K562 (cell line): ENCODE data around the gene LTBP4. TPM values are rescaled to one million over a fixed set of nuclear protein-coding genes. Genes with fewer than 3 reads are reported as not detected.

Experiments used
- ATF7 ChIP-seq: fragments of 450-650 bp; IDR thresholded peaks from 2 replicates; pipeline ENCODE4 v1.7.1; 2014; ENCODE audit warnings: mild to moderate bottlenecking, moderate library complexity
- CREB3 ChIP-seq: fragments of 450-650 bp; conservative IDR thresholded peaks from 2 replicates; pipeline ENCODE4 v1.6.1; 2016; ENCODE audit warnings: missing genetic modification characterization, low read depth, mild to moderate bottlenecking, missing compliant biosample characterization, moderate library complexity
- MTF1 ChIP-seq: fragments of 250-450 bp; sonication (Bioruptor Pico); IDR thresholded peaks from 2 replicates; pipeline ENCODE4 v1.9.0; 2021; ENCODE audit warnings: moderate library complexity, mild to moderate bottlenecking, inconsistent platforms, borderline replicate concordance
- PPARD ChIP-seq: fragments of 250-450 bp; sonication (Bioruptor Pico); IDR thresholded peaks from 2 replicates; pipeline ENCODE4 v1.8.0; 2022; ENCODE audit warnings: inconsistent platforms, mild to moderate bottlenecking, moderate library complexity
- RAD51 ChIP-seq: fragments of 450-650 bp; IDR thresholded peaks from 2 replicates; pipeline ENCODE4 v1.7.1; 2016; ENCODE audit warnings: low read depth, mild to moderate bottlenecking, borderline replicate concordance
- XRCC5 ChIP-seq: fragments of 200-400 bp; formaldehyde crosslinking; IDR thresholded peaks from 2 replicates; pipeline ENCODE4 v1.6.1; 2017; ENCODE audit warnings: low read depth, mild to moderate bottlenecking, low read length
- ZEB2 ChIP-seq: fragments of 450-650 bp; IDR thresholded peaks from 2 replicates; pipeline ENCODE4 v1.6.1; 2016
- ZNF12 ChIP-seq: sonication (generic); formaldehyde crosslinking; IDR thresholded peaks from 2 replicates; pipeline ENCODE4 v1.4.0; 2020; ENCODE audit warnings: mild to moderate bottlenecking, missing genetic modification reagents
- polyA plus RNA-seq, 8 experiments: library from polyadenylated mRNA; depleted of rRNA in 4 of 8; stranded (reverse) in 5 of 8; unstranded in 3 of 8; fragments of >200 nt; fragmentation: Nextera tagmentation in 2 of 8; fragmentation: Illumina TruSeq in 1 of 8; extraction: Ambion mirVana in 2 of 8; extraction: Trizol in 1 of 8; gene quantifications; 2 replicates each; pipeline versions ENCODE4 v1.2.1 to v1.2.3, GENCODE V29; 2011 to 2014; ENCODE audit warnings: inconsistent platforms in 1 of 8, missing spikeins in 1 of 8
- total RNA-seq, 7 experiments: library from RNA; depleted of rRNA in 6 of 7; stranded (reverse); fragments of >200 nt in 6 of 7; fragmentation: Illumina TruSeq in 2 of 7; extraction: Trizol in 2 of 7; gene quantifications; 2 replicates each; pipeline versions ENCODE4 v1.2.1 to v1.2.3, GENCODE V29; 2011 to 2021; ENCODE audit warnings: low replicate concordance in 1 of 7
- TF ChIP-seq, protein P1 (sequence below): sonication (generic); formaldehyde crosslinking; IDR thresholded peaks from 2 replicates; pipeline ENCODE4 v1.5.0; 2020; ENCODE audit warnings: missing genetic modification reagents

LTBP4 gene
- total and polyA plus RNA-seq, 9 of the 15 experiments (the other 6 are each of a cell fraction or from before 2014, with no cell fraction given): 0.35 to 160 (median 31.6) TPM

DNA sequence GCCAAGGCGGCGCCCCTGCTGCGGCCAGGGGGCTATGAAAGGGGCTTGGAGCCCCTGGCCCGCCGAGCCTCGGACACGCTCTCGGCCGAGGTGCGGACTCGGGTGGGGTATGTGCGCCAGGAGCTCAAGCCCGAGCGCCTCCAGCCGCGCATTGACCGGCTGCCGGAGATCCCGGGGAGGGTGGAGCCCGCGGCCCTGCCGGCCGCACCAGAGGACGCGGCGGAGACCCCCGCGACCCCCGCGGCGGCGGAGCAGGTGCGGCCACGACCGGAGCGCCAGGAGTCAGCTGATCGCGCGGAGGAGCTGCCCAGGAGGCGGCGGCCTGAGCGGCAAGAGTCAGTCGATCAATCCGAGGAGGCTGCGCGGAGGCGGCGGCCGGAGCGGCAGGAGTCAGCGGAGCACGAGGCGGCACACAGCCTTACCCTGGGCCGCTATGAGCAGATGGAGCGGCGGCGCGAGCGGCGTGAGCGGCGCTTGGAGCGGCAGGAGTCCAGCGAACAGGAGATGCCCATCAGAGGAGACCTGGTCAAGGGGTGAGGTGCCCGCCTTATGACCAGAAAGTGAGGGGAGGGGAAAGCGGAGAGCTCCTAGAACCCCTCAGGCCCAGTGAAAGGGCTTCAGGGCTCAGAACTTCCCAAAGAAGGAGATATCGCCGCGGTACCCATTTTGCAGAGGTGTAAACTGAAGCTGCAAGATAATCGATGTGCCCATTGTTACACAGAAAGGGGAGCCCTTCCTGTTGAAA, 33.2 kb upstream of the LTBP4 start (continued):
- TF ChIP-seq, protein P1, sequence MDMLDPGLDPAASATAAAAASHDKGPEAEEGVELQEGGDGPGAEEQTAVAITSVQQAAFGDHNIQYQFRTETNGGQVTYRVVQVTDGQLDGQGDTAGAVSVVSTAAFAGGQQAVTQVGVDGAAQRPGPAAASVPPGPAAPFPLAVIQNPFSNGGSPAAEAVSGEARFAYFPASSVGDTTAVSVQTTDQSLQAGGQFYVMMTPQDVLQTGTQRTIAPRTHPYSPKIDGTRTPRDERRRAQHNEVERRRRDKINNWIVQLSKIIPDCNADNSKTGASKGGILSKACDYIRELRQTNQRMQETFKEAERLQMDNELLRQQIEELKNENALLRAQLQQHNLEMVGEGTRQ (CRISPR knock-in tag): no peak
- no peak for TF ChIP-seq XRCC5
- TF ChIP-seq RAD51: no peak
- TF ChIP-seq CREB3 (tag): no peak
- no peak for TF ChIP-seq PPARD (CRISPR knock-in tag)
- TF ChIP-seq MTF1 (CRISPR knock-in tag): no peak
- TF ChIP-seq ATF7: no peak
- no peak for TF ChIP-seq ZEB2
- no peak for TF ChIP-seq ZNF12
- TF ChIP-seq, all 486 proteins: peak for 12
